ENCODE measurements around the gene SUSD5. TPM values are rescaled to one million over a fixed set of nuclear protein-coding genes. Genes with fewer than 3 reads are reported as not detected.

Gene SUSD5
- total RNA-seq, 3 donors from 2014 or later, result 0.66 to 4.2 (median 3.8) TPM

DNA sequence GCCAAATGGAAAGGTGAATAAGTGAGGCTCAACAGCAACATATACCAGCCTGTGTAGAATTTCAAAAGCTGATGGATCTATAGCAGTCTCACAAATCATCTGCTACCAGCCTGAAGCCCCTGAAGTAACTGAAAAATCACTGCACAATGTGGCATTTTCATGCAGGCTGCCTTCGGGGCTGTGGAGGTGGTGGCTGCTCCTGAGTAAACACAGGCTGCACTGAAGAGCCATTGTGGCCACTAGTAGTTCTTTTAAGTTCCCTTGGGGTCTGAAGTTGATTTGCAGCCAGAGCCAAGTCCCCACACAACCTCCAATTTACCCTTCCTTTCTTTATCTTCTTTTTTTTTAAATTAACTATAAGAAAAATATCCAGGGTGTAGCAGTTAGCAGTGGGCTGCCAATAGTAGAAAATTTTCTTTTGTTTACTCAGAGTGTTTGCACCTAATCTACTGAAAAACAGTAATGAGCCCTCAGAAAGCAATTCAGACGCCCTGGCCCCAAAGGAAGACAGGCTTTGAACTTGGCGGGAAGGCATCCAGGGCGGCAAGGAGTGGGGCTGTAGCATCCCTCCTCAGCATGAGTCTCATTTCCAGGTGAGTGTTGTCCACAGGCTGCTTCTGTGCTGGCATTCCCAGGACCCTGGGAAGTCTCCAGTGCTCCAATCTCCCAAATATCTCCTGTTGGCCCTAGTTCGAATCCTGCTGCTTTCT is 13.3 kb upstream of the SUSD5 start:
- TF ChIP-seq POLR2AphosphoS5 (IDR thresholded peaks at IDR 0.05) (no peak), POLR2A (IDR thresholded peaks at IDR 0.05) (no peak)
- TF ChIP-seq, protein P1, sequence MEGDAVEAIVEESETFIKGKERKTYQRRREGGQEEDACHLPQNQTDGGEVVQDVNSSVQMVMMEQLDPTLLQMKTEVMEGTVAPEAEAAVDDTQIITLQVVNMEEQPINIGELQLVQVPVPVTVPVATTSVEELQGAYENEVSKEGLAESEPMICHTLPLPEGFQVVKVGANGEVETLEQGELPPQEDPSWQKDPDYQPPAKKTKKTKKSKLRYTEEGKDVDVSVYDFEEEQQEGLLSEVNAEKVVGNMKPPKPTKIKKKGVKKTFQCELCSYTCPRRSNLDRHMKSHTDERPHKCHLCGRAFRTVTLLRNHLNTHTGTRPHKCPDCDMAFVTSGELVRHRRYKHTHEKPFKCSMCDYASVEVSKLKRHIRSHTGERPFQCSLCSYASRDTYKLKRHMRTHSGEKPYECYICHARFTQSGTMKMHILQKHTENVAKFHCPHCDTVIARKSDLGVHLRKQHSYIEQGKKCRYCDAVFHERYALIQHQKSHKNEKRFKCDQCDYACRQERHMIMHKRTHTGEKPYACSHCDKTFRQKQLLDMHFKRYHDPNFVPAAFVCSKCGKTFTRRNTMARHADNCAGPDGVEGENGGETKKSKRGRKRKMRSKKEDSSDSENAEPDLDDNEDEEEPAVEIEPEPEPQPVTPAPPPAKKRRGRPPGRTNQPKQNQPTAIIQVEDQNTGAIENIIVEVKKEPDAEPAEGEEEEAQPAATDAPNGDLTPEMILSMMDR (IDR thresholded peaks at IDR 0.05), result no peak
- intact Hi-C loops (cut with DNase I; ENCODE audit: low total_unique reads), result no loop called here
- H3K4me1 ChIP-seq, result no peaks in the 10 kb centered on the region

GRCh38 chr3:33229947-33230346 is 11.3 kb upstream of the SUSD5 start:
- Histone ChIP-seq H3K27me3 (no peaks in the 10 kb centered on the region), H3K4me1 (no peaks in the 10 kb centered on the region), H3K9me3 (no peaks in the 10 kb centered on the region), H3K36me3 (no peaks in the 10 kb centered on the region), H3K4me3 (no peak overlapping the region), H3K27ac (no peak overlapping the region)
- DNase-seq (ENCODE audit: low spot score in 2 of 2), result no peak
- intact Hi-C loops (cut with DNase I; ENCODE audit: low total_unique reads), result no loop called here
- TF ChIP-seq, protein P1 (IDR thresholded peaks at IDR 0.05), result no peak
- no peak for TF ChIP-seq POLR2A (IDR thresholded peaks at IDR 0.05)
- no peak for TF ChIP-seq POLR2AphosphoS5 (IDR thresholded peaks at IDR 0.05)

More for the DNA sequence above, 13.3 kb upstream of the SUSD5 start:
- no peaks in the 10 kb centered on the region for H3K27me3 ChIP-seq
- no peaks in the 10 kb centered on the region for H3K9me3 ChIP-seq
- H3K4me3 ChIP-seq, result no peak overlapping the region
- no peak overlapping the region for H3K27ac ChIP-seq
- no peak for DNase-seq (ENCODE audit: low spot score in 2 of 2)
- no peaks in the 10 kb centered on the region for H3K36me3 ChIP-seq

GRCh38 chr3:33229066-33229465 is 10.5 kb upstream of the SUSD5 start:
- H3K4me3 ChIP-seq, result no peak overlapping the region
- no peak for DNase-seq (ENCODE audit: low spot score in 2 of 2)
- H3K9me3 ChIP-seq, result no peaks in the 10 kb centered on the region
- no peaks in the 10 kb centered on the region for H3K36me3 ChIP-seq
- H3K27ac ChIP-seq, result no peak overlapping the region
- no peak for TF ChIP-seq POLR2A (IDR thresholded peaks at IDR 0.05)
- intact Hi-C loops (cut with DNase I; ENCODE audit: low total_unique reads), result no loop called here
- no peaks in the 10 kb centered on the region for H3K4me1 ChIP-seq
- H3K27me3 ChIP-seq, result no peaks in the 10 kb centered on the region

DNA sequence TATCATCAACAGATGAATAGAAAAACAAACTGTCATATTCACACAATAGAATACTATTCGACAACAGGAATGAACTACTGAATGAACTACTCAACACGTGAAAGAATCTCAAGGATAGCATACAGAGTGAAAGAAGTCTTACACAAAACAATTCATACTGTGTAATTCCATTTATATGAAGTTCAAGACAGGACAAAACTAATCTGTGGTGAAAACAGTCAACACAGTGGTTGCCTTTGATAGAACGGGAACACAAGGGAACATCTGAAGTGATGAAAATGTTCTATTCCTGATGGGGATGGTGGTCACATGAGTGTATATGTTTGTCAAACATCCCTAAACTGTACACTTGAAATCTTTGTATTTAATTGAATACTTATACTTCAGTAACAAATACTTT is 2.6 kb upstream of the SUSD5 start:
- H3K4me3 ChIP-seq, result no peak overlapping the region
- no peaks in the 10 kb centered on the region for H3K9me3 ChIP-seq
- peaks cover 0 to 20% of the 10 kb centered on the region in 2 donors for H3K27me3 ChIP-seq
- H3K36me3 ChIP-seq, result no peaks in the 10 kb centered on the region
- no peak for TF ChIP-seq POLR2AphosphoS5 (IDR thresholded peaks at IDR 0.05)
- TF ChIP-seq, protein P1 (IDR thresholded peaks at IDR 0.05), result no peak
- TF ChIP-seq POLR2A (IDR thresholded peaks at IDR 0.05), result no peak
- intact Hi-C loops (cut with DNase I; ENCODE audit: low total_unique reads), result no loop called here
- no peak for DNase-seq (ENCODE audit: low spot score in 2 of 2)
- no peaks in the 10 kb centered on the region for H3K4me1 ChIP-seq
- H3K27ac ChIP-seq, result no peak overlapping the region

DNA sequence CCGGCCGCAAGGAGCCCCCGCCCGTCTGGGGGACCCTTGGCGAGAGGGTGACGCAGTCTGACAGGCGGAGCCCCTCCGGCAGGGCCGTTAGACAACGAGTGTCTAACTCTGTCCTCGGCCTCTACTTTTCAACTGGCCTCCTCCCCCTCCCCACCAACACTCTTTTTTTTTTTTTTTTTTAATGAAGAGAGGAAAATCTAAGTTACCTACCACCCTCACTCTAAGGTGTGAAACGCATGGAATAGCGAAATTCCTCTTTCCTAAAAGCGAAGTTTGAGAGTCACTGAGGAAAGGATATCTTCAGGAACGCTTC is 521 bp upstream of the SUSD5 start:
- TF ChIP-seq POLR2A (IDR thresholded peaks at IDR 0.05) (no peak), POLR2AphosphoS5 (IDR thresholded peaks at IDR 0.05) (no peak)
- TF ChIP-seq, protein P1 (IDR thresholded peaks at IDR 0.05), result no peak
- no peak for DNase-seq (ENCODE audit: low spot score in 2 of 2)
- Histone ChIP-seq H3K4me3 (peak overlapping the region; percentile 47 to 67 (median 48)), H3K9me3 (no peaks in the 10 kb centered on the region), H3K27me3 (peaks cover 0 to 24% of the 10 kb centered on the region in 2 donors), H3K27ac (no peak overlapping the region), H3K36me3 (no peaks in the 10 kb centered on the region), H3K4me1 (no peaks in the 10 kb centered on the region)
- intact Hi-C loops (cut with DNase I; ENCODE audit: low total_unique reads), result no loop called here

Measured in breast epithelium (tissue), 4 donors.